ENCODE measurements around the gene SEMA3B.

GRCh38 chr3:50266017-50266416 is 2.9 kb upstream of the SEMA3B start:
- TF ChIP-seq ETV6 (CRISPR knock-in tag; IDR thresholded peaks at IDR 0.05) (no peak), JUN (CRISPR knock-in tag; IDR thresholded peaks at IDR 0.05) (no peak), CTCF (IDR thresholded peaks at IDR 0.05) (no peak), E2F4 (CRISPR knock-in tag; IDR thresholded peaks at IDR 0.05; ENCODE audit: borderline replicate concordance, low read depth) (no peak), TP53 (CRISPR knock-in tag; IDR thresholded peaks at IDR 0.05) (no peak), ZSCAN18 (CRISPR knock-in tag; IDR thresholded peaks at IDR 0.05) (no peak)
